Measurements from ENCODE around the gene SYTL1.

Gene SYTL1

DNA sequence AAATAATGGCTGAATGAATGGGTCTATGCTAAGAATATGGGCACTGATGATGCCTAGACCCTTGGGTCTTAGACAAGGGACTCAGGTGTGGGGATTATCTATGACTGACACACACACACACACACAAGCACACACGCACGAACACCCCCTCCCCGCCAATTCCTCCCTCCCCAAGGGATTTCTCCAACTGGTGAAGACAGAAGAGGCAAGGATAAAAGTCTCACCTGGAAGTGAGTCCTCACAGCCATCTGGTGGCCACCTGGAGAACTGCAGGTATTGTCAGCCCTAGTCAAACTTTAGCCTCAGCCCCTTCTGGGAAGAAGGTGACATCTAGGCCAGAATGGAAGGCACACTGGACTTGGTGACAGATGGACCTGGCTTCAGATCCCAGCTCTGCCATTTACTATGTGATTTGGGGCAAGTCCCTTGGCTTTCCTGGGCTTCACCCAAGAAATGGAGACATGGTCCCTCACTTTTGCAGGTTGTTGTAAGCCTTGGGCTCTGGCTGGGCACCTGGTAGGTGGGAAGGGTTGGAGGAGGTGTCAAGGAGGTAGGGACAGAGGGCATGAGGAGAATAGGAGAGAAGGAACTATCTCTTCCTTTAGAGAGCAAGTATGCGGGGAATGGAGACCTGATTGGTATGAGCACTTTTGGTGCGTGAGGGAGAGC lies 46.6 kb downstream of the SYTL1 start:
- peak; percentile 81 to 82 for DNase-seq

GRCh38 chr1:27391511-27392095 lies 49.8 kb downstream of the SYTL1 start:
- peak; percentile 31 to 44 for DNase-seq

DNA sequence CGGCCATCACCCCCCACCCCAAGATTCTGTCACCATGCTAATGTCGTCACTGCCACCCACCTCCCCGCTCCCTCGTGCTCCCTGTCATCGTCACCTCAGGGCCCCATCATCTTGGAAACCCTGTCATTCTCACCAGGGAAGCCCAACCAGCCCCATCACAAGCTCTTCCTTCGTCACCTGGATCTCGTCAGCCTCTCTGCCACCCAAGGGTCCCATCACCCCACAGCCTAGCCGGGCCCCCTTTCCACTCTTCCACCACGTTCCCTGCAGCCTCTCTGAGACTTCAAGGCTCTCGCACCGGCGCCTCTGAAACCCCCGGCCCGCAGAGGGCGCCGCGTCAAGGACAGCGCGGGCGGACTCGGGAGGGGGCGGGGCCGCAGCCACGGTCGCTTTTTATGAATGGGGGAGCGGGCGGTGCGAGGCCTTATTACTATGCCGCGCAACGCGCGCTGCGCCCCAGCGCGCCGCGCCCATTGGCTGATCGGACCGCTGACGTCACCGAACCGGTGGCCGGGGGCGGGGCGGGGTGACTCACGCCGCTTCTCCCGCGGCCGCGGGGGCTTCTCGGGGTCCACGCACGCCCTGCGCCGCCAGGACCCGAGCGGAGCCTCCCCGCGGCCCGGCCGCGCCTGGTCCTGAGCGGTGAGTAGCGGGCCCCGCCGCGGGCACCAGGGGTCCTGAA lies 50.4 kb downstream of the SYTL1 start, which contains the start of gene GPR3:
TSS of gene GPR3 (plus strand) at position 527 of the 682 bp plus-strand sequence. CDS start 1,177 bp downstream, outside the sequence.
- peak; percentile 93 to 97 for DNase-seq

DNA sequence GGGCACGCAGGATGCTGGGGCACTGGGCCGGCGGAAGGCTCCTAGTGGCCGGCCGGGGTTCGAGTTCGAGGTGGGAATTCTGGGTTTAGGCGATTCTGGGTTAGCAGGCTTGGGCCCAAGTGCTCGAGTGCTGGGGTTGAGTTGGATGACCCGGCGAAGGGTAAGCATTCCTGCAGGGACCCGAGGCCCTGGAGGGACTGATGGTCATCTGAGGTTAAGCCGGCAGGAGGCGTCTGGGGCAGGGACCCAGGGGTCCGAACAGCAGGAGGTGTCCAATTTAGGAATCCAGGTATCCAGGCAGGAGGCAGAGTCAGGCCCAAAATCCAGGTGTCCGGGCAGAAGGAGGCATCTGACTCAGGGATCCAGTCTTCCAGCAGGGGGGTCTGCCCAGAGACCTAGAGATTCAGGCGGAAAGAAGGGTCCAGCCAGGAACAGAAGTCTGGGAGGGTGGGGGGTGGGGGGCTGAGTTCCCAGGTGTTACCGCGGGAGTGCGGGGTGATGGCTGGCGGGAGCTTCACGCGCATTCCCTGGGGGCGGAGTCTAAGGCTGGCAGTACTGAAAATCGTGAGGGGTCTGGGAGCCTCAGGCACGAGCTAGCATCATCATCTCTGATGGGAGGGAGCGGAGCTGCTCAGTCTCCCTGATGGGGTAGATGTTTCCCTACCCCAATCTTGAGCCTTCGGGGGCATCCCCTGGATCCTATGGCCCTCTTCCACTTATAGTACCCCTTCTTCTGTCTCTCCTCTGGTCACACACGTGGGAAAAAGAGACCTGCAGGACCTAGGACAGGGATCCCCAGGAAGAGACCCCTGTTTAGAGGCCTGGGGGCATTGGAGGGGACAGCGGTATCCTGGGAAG lies 51.2 kb downstream of the SYTL1 start:
- no peak for DNase-seq

GRCh38 chr1:27393641-27394281 lies 51.9 kb downstream of the SYTL1 start:
- no peak for DNase-seq

- DNase-seq, result no peak
Measured at GRCh38 chr1:27394282-27394658, 52.4 kb downstream of the SYTL1 start.

DNA sequence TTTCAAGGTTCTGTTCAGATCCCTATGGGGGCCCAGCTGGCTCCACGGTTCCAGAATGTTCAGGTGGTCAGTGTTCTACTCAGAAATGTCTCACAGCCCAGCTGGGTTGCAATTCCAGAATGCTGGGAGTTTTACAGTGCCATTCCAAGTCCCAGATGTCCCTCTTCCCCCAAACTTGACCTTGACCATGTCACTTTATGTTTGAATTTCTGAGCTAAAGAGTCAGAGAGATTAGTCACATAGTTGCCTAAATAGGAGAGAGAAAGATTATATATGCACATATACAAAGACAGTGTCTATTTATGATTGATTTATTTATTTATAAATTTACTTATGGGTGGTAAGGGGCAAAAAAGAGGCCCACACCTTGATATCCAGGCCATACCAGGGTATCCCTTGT lies 53.1 kb downstream of the SYTL1 start:
- DNase-seq, result no peak

DNA sequence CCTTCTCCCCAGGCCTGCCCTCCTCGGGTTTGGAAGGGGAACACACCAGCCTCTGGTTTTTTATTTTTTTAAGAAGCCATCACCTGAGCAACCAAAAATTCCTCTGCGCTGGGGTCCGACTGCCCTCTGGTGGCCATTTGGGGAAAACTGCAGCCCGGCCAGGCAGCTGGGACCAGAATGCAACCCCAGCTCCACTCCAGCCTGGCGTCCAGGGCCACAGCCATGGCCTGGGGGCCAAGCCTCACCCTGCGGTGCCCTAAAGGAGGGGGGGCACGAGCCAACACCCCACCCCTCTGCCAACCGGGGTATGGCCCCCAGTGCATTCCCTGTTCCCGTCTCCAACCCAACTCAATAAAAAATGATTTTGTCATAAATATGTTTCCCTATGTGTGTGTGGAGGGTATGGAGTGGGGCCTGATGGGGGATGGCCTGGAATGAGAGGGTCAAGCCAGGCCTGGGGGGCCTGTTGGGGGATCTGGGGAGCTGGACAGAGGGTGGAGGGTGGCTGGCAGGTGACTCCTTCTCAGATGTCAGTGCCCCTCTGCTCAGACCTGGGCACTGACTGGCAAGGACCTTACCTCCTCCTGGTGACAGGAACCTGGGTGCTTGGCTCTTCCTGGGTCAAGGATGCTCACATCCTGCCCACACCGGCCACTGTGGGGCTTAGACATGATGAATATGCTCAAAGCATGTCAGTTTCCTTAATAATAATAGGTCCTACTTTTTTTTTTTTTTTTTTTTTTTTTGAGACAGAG lies 53.8 kb downstream of the SYTL1 start:
- DNase-seq, result peak; percentile 81 to 82

DNA sequence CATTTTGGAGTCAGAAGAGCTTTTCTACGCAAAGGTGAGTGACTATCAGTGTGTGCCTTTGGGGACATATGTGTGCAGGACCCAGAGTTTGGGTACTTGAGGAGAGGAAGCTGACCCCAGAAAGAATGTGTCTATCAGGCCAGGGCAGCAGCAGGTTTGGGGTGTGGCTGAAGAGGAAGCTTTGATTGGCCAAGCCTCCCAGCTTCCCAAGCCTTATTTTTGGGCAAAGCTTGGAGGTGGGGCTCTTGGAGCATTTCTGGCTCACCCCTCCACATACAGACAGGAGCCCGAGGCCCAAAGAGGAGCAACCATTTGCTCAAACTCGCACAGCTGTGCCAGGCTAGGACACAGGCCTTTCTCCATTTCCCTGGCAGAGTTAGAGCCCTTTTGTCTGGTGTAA lies 55.3 kb downstream of the SYTL1 start:
- no peak for DNase-seq

- no peak for DNase-seq
Measured at GRCh38 chr1:27397749-27398148, 55.9 kb downstream of the SYTL1 start.

DNA sequence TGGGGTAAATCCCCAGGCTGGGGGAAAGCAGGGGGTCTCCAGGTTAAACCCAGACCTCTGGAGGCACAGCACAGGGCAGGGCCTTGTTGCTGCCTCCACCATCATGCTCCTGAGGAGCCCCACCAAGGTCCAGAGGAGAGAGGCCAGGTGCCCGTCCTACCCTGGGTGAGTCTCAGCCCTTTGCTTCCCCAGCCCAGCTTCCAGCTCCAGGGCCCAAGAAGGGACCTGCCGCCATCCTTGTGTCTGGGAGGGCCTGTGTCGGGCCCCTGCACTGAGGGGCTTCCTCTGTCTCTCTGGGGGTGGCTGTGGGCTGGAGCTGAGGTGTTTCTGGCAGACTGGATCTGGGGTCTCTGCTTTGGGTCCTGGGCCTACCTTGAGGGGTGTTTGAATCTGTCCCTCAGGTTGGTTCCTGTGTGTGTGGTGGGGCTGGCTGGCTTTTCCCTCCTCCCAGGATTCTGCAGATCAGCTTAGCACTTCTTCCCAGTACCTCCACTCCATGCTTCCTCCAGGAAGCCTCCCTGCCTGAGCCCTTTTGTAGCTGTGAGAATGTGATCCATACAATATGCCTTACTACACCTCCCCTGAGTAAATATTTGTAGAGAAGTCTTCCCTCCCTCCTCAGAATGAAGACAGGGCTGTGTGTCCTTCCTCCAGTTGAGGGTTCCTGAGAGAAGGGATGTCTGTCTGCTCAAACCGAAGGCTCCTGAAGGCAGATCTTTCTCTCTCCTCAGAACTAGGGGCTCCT lies 56.8 kb downstream of the SYTL1 start:
- DNase-seq, result no peak

DNA sequence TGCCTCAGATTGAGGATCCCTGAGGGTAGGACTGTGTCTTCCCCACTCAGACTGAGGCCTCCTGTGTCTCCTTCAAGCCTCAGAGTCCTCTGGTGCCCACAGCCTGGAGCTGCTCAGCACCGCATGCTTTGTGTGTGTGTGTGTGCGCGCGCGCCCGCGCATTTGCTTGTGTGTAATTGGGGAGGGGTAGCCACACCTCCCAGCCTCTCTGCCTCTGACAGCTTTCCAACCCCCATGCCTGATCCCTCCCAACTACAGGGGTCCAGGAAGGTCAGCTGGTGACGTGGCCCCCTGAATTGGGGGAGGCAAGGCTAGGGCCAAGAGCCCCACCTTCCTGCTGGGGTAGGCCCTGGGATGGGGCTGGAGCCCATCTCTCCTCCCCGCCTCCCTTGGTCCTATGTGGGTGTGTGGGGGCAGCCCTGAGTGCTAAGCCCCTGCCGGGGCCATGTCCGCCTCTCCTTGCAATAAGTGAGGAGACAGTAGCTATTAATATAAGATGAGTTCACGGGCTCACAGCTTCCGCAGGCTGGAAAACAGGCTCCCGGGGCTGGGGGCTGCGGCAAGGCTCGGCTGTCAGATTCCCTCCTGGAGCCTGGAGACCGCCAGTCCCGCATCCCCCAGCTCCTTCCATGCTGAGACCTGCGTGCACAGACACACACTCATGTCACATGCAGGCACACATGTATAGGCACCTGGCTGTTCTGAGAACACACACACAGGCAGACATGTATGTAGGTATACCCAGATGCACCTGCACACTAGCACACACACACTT lies 57.6 kb downstream of the SYTL1 start:
- DNase-seq, result no peak

DNA sequence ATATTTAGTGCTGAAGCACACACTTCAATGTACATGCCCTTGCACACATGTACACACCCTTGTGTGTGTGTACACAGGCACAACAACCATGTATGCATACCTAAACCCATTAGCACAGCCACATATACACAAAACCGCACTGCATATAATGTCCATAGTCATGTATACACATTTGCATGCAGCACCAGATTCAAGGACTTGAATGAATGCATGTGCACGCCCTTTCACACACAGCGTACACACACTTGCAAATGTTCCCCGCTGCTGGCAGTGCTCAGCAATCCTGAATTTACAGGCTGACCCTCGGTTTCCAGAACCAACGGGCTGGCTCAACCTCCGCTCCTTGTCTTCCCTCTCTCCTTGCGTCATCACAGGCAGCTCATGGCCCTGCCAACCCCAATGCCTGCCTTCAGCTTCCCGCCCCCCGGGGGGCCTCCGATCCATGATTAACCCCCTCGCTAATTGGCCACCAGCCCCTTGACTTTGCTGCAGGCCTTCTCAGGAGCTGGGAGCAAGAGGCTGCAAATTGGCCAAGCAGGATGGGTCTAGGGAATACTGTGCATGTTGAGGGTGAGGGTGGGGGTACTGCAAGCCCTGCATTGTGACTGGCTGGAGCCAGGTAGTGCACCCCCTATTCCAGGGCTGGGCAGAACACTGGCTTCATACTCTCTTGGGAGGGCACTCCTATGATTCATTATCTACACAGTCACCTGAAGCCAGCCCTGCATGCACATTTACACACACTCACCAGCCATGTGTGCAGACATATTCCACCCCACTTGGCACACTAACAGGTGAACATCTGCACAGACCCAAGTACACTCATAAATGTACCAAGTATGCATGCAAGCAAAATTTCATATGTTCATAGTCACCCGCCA lies 58.5 kb downstream of the SYTL1 start:
- no peak for DNase-seq

DNA sequence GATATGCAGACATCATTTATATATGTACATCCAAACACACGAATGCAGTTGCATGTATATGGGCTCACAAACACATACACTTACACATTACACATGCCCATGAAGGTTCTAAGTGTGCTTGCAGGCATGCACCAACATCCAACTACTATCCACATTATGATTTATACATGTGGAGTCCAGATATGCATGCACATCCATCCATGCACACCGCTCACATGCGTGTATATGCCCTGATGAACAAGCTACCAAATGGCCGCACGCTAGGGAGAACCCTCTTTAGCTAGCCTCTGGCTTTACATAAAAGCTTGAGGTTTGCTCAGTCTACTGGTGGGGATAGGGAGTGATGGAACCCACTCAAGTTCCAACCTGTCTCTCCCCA lies 59.1 kb downstream of the SYTL1 start:
- no peak for DNase-seq

DNA sequence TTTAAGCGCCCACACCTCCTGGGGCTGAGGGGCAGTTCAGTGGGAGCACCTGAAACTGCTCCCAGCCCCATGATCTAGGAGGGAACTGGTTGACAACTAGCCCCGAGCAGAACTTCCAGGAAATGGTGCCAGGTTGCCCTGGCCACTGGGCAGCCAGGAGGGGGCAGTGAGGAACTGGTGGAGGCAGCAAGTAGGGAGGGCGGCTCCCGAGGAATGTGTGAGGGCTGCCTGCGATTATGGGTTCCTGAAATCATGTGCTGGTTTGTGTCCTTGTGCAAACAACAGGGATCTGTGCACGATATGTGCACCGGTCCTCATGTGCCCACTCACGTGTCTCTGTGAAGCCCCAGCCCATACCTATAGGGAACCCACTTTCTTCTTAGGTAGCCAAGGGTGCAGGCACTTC lies 60.5 kb downstream of the SYTL1 start:
- no peak for DNase-seq

- DNase-seq, result peak in 1 of 2 donors; percentile 23
Measured at GRCh38 chr1:27403065-27403726, 61.4 kb downstream of the SYTL1 start.

Measured in stimulated activated CD4-positive, alpha-beta T cell treated with anti-CD3 and anti-CD28 coated beads, Interleukin-2, amount 100 ng/mL, for 24 hours (primary cell).